ENCODE results near the gene CCT3. TPM values are rescaled to one million over a fixed set of nuclear protein-coding genes. Genes with fewer than 3 reads are reported as not detected.
"Not testable (repeated sequence)": the region's sequence is repeated elsewhere in the genome, so short reads cannot be mapped to it uniquely, and the experiment has no call there.

Gene CCT3
- polyA plus RNA-seq, 2 donors, result 61.2 to 149 TPM

DNA sequence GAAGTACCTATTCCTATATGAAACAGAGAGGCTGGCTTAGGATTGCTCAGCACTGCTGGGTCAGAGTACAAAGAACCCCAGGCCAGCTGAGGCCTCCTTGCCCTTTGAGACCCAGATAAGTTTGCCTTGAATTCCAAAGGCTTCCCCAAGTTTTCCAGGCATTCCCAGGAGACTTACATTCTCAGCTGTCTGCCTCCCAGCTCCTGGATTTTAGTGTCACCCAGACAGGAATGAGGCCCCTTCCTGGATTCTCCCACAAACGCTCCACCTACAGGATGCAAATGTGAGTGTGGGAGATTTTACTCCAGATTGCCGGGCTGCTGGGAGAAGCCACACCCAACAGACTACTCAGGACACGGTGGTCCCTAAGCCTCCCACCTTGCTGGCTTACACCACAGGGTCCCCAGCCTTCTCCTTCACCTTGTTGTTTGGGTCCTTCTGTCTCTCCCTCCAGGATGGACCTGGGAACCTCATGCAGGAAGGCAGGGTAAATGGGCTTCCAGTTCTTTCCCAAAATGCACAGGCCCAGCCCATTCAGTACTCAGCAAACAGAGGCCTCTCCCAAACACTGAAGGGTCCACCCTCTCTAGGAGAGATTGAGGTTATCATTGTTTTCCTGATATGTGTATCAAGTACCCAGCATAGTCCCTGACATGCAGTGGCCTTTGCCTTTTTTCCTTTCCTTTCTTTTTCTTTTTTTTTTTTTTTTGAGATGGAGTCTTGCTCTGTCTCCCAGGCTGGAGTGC is 41.5 kb upstream of the CCT3 start:
- peaks cover 3 to 4% of the 10 kb centered on the region in 2 donors for H3K4me1 ChIP-seq (ENCODE audit: control insufficient read depth in 2 of 2, insufficient read depth in 2 of 2, low read length in 1 of 2)
- H3K27me3 ChIP-seq (ENCODE audit: control insufficient read depth in 1 of 2, insufficient read depth in 2 of 2, low read length in 2 of 2), result no peaks in the 10 kb centered on the region
- WGBS, 2 donors, result 46 to 56% methylated on average over 3 of the region's 3 CpGs
- no peak overlapping the region for H3K4me3 ChIP-seq (ENCODE audit: low read depth in 1 of 2, low read length in 2 of 2)
- H3K9me3 ChIP-seq (ENCODE audit: control insufficient read depth in 2 of 2, insufficient read depth in 1 of 2, low read depth in 1 of 2, low read length in 1 of 2), result no peaks in the 10 kb centered on the region
- H3K36me3 ChIP-seq (ENCODE audit: control insufficient read depth in 2 of 2, insufficient read depth in 2 of 2, low read length in 1 of 2), result no peaks in the 10 kb centered on the region
- H3K27ac ChIP-seq (ENCODE audit: low read depth in 2 of 2, low read length in 1 of 2), result no peak overlapping the region

DNA sequence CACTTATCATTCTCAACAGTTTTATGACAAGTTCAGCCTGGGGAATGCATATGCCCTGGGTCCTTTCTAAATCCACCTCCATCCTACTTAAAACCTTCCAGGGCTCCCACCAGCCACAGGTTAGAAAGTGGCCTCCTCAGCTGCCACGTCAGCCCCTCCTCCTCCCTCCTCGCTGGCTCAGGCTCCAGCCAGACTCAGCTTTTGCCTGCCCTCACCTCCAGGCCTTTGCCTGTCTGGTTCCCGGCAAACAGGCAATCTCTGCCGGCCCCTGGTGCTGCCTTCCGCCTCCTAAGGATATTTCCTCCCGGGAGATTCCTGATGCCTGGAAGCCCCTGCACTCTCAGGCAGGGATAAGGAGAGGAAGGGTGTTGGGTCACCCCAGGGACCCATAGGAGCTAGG is 40.5 kb upstream of the CCT3 start:
- no peak overlapping the region for H3K27ac ChIP-seq (ENCODE audit: low read depth in 2 of 2, low read length in 1 of 2)
- 64 to 86% methylated on average over 6 of the region's 6 CpGs for WGBS, 2 donors
- no peaks in the 10 kb centered on the region for H3K27me3 ChIP-seq (ENCODE audit: control insufficient read depth in 1 of 2, insufficient read depth in 2 of 2, low read length in 2 of 2)
- no peaks in the 10 kb centered on the region for H3K36me3 ChIP-seq (ENCODE audit: control insufficient read depth in 2 of 2, insufficient read depth in 2 of 2, low read length in 1 of 2)
- H3K4me1 ChIP-seq (ENCODE audit: control insufficient read depth in 2 of 2, insufficient read depth in 2 of 2, low read length in 1 of 2), result peaks cover 3 to 4% of the 10 kb centered on the region in 2 donors
- no peaks in the 10 kb centered on the region for H3K9me3 ChIP-seq (ENCODE audit: control insufficient read depth in 2 of 2, insufficient read depth in 1 of 2, low read depth in 1 of 2, low read length in 1 of 2)
- H3K4me3 ChIP-seq (ENCODE audit: low read depth in 1 of 2, low read length in 2 of 2), result no peak overlapping the region

DNA sequence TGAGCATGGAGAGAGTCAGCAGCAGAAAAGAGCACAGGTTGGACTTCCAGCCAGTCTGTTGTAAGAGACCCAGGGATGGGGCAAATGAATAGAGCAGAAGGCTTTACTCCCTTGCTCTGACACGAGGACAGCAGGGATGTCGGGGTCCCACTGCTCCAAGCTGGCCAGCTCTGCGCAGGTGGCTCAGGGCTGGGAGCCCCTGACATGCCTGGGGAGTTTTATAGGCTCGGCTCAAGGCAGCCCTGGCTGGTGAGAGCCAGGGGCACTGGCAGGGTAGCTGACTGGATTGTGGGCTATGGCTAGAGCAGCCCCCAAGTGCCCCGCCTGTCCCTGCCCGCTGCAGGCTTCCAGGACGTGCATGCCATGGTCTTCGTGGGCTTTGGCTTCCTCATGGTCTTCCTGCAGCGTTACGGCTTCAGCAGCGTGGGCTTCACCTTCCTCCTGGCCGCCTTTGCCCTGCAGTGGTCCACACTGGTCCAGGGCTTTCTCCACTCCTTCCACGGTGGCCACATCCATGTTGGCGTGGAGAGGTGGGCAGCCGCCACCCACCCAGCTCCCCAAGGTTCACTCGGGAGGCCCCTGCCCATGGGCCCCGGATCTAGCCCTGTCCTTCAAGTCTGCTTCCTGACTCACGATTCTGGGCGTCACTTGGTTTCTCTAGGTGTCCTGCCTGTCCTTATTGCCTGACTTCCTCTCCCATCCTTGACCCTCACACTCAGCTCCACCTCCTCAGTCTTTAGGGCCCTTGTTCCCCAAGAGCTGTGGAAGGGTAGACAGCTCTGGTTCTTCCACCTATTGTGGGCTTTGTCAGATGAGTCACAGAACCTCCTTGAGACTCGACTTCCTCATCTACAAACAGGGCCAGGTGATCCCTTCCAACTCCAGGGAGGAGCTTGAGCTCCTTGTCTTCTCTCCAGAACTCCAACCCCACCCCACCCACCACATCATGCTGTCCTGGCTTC is 39.1 kb upstream of the CCT3 start:
- Histone ChIP-seq H3K27ac (ENCODE audit: low read depth in 2 of 2, low read length in 1 of 2) (peak overlapping the region in 1 of 2 donors; percentile 48), H3K36me3 (ENCODE audit: control insufficient read depth in 2 of 2, insufficient read depth in 2 of 2, low read length in 1 of 2) (no peaks in the 10 kb centered on the region), H3K27me3 (ENCODE audit: control insufficient read depth in 1 of 2, insufficient read depth in 2 of 2, low read length in 2 of 2) (no peaks in the 10 kb centered on the region), H3K4me1 (ENCODE audit: control insufficient read depth in 2 of 2, insufficient read depth in 2 of 2, low read length in 1 of 2) (peaks cover 3 to 4% of the 10 kb centered on the region in 2 donors), H3K4me3 (ENCODE audit: low read depth in 1 of 2, low read length in 2 of 2) (no peak overlapping the region), H3K9me3 (ENCODE audit: control insufficient read depth in 2 of 2, insufficient read depth in 1 of 2, low read depth in 1 of 2, low read length in 1 of 2) (no peaks in the 10 kb centered on the region)
- WGBS, 2 donors, result 77 to 78% methylated on average over 20 of the region's 20 CpGs

DNA sequence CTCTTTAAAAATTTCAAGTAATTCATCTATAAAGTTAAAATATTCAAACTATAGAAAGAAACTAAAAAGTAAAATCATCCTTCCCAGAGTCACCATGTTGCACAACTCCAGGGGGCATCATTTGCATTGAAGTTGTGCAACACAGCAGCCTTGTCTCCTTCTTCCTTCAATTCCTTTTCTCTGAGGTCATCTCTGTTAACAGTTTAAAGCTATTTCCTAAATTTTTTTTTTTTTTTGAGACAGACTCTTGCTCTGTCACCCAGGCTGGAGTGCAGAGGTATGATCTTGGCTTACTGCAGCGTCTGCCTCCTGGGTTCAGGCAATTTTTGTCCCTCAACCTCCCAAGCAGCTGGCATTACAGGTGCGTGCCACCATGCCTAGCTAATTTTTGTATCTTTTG is 38.1 kb upstream of the CCT3 start:
- Histone ChIP-seq H3K4me1 (ENCODE audit: control insufficient read depth in 2 of 2, insufficient read depth in 2 of 2, low read length in 1 of 2) (peaks cover 3 to 4% of the 10 kb centered on the region in 2 donors), H3K4me3 (ENCODE audit: low read depth in 1 of 2, low read length in 2 of 2) (no peak overlapping the region), H3K36me3 (ENCODE audit: control insufficient read depth in 2 of 2, insufficient read depth in 2 of 2, low read length in 1 of 2) (no peaks in the 10 kb centered on the region), H3K9me3 (ENCODE audit: control insufficient read depth in 2 of 2, insufficient read depth in 1 of 2, low read depth in 1 of 2, low read length in 1 of 2) (no peaks in the 10 kb centered on the region), H3K27ac (ENCODE audit: low read depth in 2 of 2, low read length in 1 of 2) (no peak overlapping the region), H3K27me3 (ENCODE audit: control insufficient read depth in 1 of 2, insufficient read depth in 2 of 2, low read length in 2 of 2) (no peaks in the 10 kb centered on the region)
- 89 to 92% methylated on average over 2 of the region's 2 CpGs for WGBS, 2 donors

DNA sequence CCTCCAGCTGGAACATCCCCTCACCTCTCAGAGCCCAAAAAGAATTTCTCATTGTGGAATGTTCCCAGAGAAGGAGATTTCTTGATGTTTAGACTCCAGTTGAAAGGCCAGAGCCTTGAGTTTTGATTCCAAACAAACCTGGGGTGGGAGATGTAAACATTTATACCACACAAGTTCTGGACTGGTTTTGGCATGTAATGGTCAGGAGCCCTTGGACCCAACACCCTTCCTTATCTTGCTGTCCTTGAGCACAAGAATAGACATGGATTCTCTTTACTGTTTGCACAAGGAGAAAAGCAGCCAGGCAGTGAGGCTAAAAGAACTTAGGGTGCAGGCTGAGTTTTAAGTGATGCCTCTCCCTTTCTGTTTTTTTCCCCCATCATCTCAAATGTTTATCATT is 35.5 kb upstream of the CCT3 start:
- H3K9me3 ChIP-seq (ENCODE audit: control insufficient read depth in 2 of 2, insufficient read depth in 1 of 2, low read depth in 1 of 2, low read length in 1 of 2), result no peaks in the 10 kb centered on the region
- no peaks in the 10 kb centered on the region for H3K36me3 ChIP-seq (ENCODE audit: control insufficient read depth in 2 of 2, insufficient read depth in 2 of 2, low read length in 1 of 2)
- H3K27ac ChIP-seq (ENCODE audit: low read depth in 2 of 2, low read length in 1 of 2), result no peak overlapping the region
- no peaks in the 10 kb centered on the region for H3K27me3 ChIP-seq (ENCODE audit: control insufficient read depth in 1 of 2, insufficient read depth in 2 of 2, low read length in 2 of 2)
- no peak overlapping the region for H3K4me3 ChIP-seq (ENCODE audit: low read depth in 1 of 2, low read length in 2 of 2)
- peaks cover 3 to 11% of the 10 kb centered on the region in 2 donors for H3K4me1 ChIP-seq (ENCODE audit: control insufficient read depth in 2 of 2, insufficient read depth in 2 of 2, low read length in 1 of 2)

DNA sequence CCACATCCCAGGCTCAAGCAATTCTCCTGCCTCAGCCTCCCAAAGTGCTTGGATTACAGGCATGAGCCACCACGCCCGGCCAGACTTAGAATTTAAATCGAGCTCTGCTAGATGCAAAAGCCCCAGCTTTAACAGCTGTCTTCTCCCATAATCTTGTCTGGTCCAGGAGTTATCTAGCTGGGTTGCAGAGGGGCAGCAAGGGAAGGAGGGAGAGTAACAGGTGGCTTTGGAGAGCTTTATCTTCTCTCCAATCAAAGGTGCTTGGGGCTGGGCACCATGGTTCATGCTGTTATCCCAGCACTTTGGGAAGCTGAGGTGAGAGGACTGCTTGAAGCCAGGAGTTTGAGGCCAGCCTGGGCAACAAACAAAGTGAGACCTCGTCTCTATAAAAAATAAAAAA is 34.8 kb upstream of the CCT3 start:
- no peaks in the 10 kb centered on the region for H3K36me3 ChIP-seq (ENCODE audit: control insufficient read depth in 2 of 2, insufficient read depth in 2 of 2, low read length in 1 of 2)
- H3K9me3 ChIP-seq (ENCODE audit: control insufficient read depth in 2 of 2, insufficient read depth in 1 of 2, low read depth in 1 of 2, low read length in 1 of 2), result no peaks in the 10 kb centered on the region
- WGBS, 2 donors, result 75 to 77% methylated on average over 4 of the region's 4 CpGs
- H3K4me1 ChIP-seq (ENCODE audit: control insufficient read depth in 2 of 2, insufficient read depth in 2 of 2, low read length in 1 of 2), result peaks cover 3 to 11% of the 10 kb centered on the region in 2 donors
- H3K4me3 ChIP-seq (ENCODE audit: low read depth in 1 of 2, low read length in 2 of 2), result no peak overlapping the region
- H3K27ac ChIP-seq (ENCODE audit: low read depth in 2 of 2, low read length in 1 of 2), result no peak overlapping the region
- H3K27me3 ChIP-seq (ENCODE audit: control insufficient read depth in 1 of 2, insufficient read depth in 2 of 2, low read length in 2 of 2), result no peaks in the 10 kb centered on the region

DNA sequence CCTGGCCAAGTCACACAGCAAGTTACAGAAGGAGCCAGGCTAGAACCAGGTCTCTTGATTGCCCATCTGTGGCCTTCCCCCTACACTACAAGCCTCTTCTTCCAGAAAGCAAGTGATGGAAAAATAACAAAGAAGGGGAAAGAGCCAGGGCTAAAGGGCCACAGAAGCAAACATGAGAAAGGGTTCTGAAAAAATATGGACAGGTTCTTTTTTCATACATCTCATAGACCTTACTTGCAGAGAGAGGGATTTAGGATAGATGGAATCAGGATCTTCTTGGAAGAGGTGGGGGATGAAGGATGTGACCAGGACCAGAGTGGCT is 34.1 kb upstream of the CCT3 start:
- Histone ChIP-seq H3K4me1 (ENCODE audit: control insufficient read depth in 2 of 2, insufficient read depth in 2 of 2, low read length in 1 of 2) (peaks cover under 1 to 7% of the 10 kb centered on the region in 2 donors), H3K36me3 (ENCODE audit: control insufficient read depth in 2 of 2, insufficient read depth in 2 of 2, low read length in 1 of 2) (no peaks in the 10 kb centered on the region), H3K4me3 (ENCODE audit: low read depth in 1 of 2, low read length in 2 of 2) (no peak overlapping the region), H3K27ac (ENCODE audit: low read depth in 2 of 2, low read length in 1 of 2) (no peak overlapping the region), H3K9me3 (ENCODE audit: control insufficient read depth in 2 of 2, insufficient read depth in 1 of 2, low read depth in 1 of 2, low read length in 1 of 2) (no peaks in the 10 kb centered on the region), H3K27me3 (ENCODE audit: control insufficient read depth in 1 of 2, insufficient read depth in 2 of 2, low read length in 2 of 2) (no peaks in the 10 kb centered on the region)

DNA sequence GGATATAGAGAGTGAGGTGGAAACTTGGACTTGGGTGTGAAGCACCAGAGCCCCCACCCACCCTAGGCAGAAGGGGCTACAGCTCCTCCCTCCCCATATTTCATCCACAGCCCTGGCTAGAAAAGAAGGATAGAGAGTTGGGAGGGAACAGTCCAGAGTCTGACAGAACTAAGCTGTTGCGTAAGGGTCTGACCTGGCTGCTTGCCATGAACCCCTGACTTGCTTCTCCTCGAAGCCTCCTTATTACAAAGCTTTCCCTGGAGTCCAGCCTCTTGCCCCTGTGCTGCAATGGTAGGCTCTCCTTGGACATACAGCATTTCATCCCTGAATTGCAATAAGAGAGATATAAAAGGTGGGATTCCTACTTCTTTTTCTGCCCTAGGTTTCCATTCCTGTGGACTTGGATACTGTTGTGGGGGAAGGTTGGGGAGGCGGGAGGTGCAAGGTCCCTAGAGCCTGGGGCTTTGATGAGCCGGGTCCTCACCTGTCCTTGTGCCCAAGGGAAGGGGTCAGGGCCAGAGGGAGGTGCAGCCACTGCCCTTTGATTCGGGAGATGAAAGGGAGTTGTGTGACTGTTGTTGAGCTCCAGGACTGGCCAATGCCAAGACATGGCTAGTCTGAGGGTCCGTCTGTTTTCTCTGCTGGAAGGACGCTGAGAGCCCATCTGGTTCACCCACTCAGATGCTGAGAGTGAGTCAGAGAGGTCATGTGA is 33.6 kb upstream of the CCT3 start:
- Histone ChIP-seq H3K9me3 (ENCODE audit: control insufficient read depth in 2 of 2, insufficient read depth in 1 of 2, low read depth in 1 of 2, low read length in 1 of 2) (no peaks in the 10 kb centered on the region), H3K4me3 (ENCODE audit: low read depth in 1 of 2, low read length in 2 of 2) (no peak overlapping the region), H3K27ac (ENCODE audit: low read depth in 2 of 2, low read length in 1 of 2) (no peak overlapping the region), H3K36me3 (ENCODE audit: control insufficient read depth in 2 of 2, insufficient read depth in 2 of 2, low read length in 1 of 2) (no peaks in the 10 kb centered on the region), H3K4me1 (ENCODE audit: control insufficient read depth in 2 of 2, insufficient read depth in 2 of 2, low read length in 1 of 2) (peaks cover 0 to 7% of the 10 kb centered on the region in 2 donors), H3K27me3 (ENCODE audit: control insufficient read depth in 1 of 2, insufficient read depth in 2 of 2, low read length in 2 of 2) (no peaks in the 10 kb centered on the region)
- 47 to 56% methylated on average over 7 of the region's 7 CpGs for WGBS, 2 donors

DNA sequence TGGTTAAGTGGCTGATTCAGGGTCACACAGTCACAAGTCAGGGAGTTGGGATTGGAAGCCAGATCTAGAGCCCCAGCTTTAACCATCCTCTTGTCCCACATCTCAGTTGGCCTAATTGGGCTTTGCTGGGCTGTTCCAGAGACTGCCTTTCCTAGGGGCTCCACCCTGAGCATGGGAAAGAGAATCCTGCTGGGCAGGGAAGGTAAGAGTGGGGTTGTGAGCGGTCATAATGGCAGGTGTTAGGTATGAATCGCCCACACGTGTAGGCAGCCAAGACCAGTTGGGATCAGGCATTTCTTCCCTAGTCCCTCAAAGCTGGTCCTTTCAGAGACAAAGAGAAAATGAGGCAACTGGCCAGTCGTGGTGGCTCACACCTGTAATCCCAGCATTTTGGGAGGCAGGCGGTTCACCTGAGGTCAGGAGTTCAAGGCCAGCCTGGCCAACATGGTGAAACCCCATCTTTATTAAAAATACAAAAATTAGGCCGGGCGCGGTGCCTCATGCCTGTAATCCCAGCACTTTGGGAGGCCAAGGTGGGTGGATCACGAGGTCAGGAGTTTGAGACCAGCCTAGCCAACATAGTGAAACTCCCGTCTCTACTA is 31.7 kb upstream of the CCT3 start:
- H3K4me1 ChIP-seq (ENCODE audit: control insufficient read depth in 2 of 2, insufficient read depth in 2 of 2, low read length in 1 of 2); H3K9me3 ChIP-seq (ENCODE audit: control insufficient read depth in 2 of 2, insufficient read depth in 1 of 2, low read depth in 1 of 2, low read length in 1 of 2); H3K36me3 ChIP-seq (ENCODE audit: control insufficient read depth in 2 of 2, insufficient read depth in 2 of 2, low read length in 1 of 2); H3K27me3 ChIP-seq (ENCODE audit: control insufficient read depth in 1 of 2, insufficient read depth in 2 of 2, low read length in 2 of 2); H3K27ac ChIP-seq (ENCODE audit: low read depth in 2 of 2, low read length in 1 of 2): not testable (repeated sequence)
- H3K4me3 ChIP-seq (ENCODE audit: low read depth in 1 of 2, low read length in 2 of 2), result peak overlapping the region; percentile 61 to 62
- WGBS, 2 donors, result 91% methylated on average over 10 of the region's 10 CpGs
